22Rv1 (cell line): ENCODE measurements around the gene PCNX1.
"Not testable (repeated sequence)": the region's sequence is repeated elsewhere in the genome, so short reads cannot be mapped to it uniquely, and the experiment has no call there.

ENCODE experiments used
- H3K27ac ChIP-seq: fragments of 450-650 bp; 2 replicates; pipeline ENCODE4 v1.5.1; 2017
- CTCF ChIP-seq: fragments of 450-650 bp; IDR thresholded peaks from 2 replicates; pipeline ENCODE4 v1.5.1; 2017; ENCODE audit warnings: mild to moderate bottlenecking
- ZFX ChIP-seq: fragments of 450-650 bp; IDR thresholded peaks from 2 replicates; pipeline ENCODE4 v1.6.1; 2017; ENCODE audit warnings: antibody characterized with exemption, borderline replicate concordance

PCNX1 gene

GRCh38 chr14:70907176-70907995, at the start of gene PCNX1:
TSS of gene PCNX1 (plus strand) at chr14:70907459. CDS start at chr14:70907851, 392 bp downstream.
- peak within 1 kb of the TSS; percentile 76 for H3K27ac ChIP-seq
- TF ChIP-seq CTCF (peak; percentile 95), ZFX (no peak)

DNA sequence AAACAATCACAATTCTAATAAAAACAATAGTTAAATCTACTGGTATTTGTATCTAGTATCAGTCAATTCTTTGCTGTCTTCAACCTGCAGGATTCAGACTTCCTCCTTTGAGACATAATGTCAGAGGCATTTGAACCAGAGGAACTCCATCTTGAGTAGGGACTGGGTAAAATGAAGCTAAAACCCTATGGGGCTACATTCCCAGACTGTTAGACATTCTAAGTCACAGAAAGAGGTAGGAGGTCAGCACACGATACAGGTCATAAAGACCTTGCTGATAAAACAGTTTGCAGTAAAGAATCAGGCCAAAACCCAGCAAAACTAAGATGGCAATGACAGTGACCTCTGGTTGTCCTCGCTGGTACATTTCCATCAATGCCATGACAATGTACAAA, 49.8 kb upstream of the PCNX1 start:
- no peak for TF ChIP-seq ZFX
- TF ChIP-seq CTCF: no peak
- no peak overlapping the region for H3K27ac ChIP-seq

DNA sequence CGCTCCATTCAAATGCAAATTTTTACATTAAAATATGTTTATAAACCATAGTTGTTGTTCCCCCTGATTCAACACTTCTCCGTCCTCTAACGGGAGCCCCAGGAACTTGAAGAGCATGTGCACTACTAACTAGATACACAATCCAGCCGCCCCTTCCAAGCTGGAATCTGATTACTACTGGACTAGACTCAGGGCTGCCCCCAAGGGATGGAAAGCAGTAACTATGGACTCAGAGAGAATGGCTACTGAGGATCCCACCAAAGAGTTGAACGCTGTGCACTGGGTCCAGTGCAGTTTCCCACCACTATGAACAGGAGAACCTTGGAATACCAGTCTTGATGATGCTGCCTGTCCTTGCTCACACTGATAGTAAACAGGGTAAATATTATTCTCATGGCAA, 48.6 kb upstream of the PCNX1 start:
- H3K27ac ChIP-seq: no peak overlapping the region
- peak; percentile 19; the same call in 1 of the 2 replicates for TF ChIP-seq CTCF
- no peak for TF ChIP-seq ZFX

DNA sequence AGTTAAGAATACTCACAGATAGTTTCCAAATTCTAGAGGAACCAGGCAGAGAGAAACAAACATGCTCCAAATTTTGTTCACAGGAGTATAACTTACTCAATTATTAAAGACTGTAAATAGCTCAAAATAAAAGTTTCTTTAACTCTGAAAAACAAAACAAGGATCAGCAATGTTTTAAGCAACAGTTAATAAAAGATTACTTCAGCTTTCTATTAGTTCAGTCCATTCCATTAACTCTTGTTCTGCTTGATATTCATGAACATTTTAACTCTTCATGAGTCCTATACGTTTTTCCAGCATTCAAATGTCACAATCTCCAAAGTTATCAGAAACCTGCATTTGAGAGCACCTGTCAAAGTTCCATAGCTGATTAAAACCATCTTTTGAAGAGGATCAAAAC, 40.3 kb upstream of the PCNX1 start:
- H3K27ac ChIP-seq: not testable (repeated sequence)

GRCh38 chr14:70871001-70871400, 36.3 kb upstream of the PCNX1 start:
- TF ChIP-seq CTCF: no peak
- no peak for TF ChIP-seq ZFX
- H3K27ac ChIP-seq: no peak overlapping the region

GRCh38 chr14:70871863-70872677, 35.2 kb upstream of the PCNX1 start:
- H3K27ac ChIP-seq: no peak overlapping the region
- TF ChIP-seq ZFX (no peak), CTCF (no peak)

DNA sequence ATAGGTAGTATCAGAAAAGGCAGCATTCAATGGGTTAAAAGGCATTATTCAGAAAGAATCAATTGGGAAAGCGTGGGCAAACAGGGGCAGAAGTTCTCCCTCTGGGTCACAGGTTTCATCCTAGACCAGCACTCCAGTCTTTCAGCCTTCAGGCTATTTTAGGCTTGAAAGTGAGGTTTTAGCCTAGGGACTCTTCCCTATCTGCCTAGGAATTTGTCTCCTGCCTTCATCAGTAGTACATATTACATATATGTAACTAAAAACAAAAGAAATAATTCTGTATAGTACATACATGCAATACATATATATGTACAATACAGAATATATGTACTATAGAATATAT, 34.6 kb upstream of the PCNX1 start:
- H3K27ac ChIP-seq: no peak overlapping the region
- TF ChIP-seq CTCF: no peak
- TF ChIP-seq ZFX: no peak
